SK-N-MC (cell line): ENCODE measurements around the gene ZNF618.

ENCODE experiments used
- EZH2 ChIP-seq: fragments of 200-600 bp; sonication (generic); IDR thresholded peaks from one replicate; pipeline ENCODE4 v1.6.1; 2017; ENCODE audit warnings: antibody characterized with exemption
- FOXP2 ChIP-seq: optimal IDR thresholded peaks from 2 replicates; pipeline ENCODE3; 2011; ENCODE audit warnings: mild to moderate bottlenecking, moderate library complexity; ENCODE audit not compliant: insufficient read depth; ENCODE audit errors: extremely low read length, control extremely low read depth
- POLR2AphosphoS5 ChIP-seq: IDR thresholded peaks from 2 replicates; pipeline ENCODE4 v1.6.1; 2012; ENCODE audit warnings: mild to moderate bottlenecking, low read depth, low read length, borderline replicate concordance

GRCh38 chr9:113998114-113998513, 122.0 kb downstream of the ZNF618 start:
- TF ChIP-seq POLR2AphosphoS5 (no peak), EZH2 (no peak), FOXP2 (no peak)
